Measurements from ENCODE around the gene LPIN1. TPM values are rescaled to one million over a fixed set of nuclear protein-coding genes. Genes with fewer than 3 reads are reported as not detected.

LPIN1 gene
- total and polyA plus RNA-seq, 2 of the 8 experiments (the other 6 are each of a cell fraction or from before 2014, with no cell fraction given), result 4.3 to 9.8 TPM

GRCh38 chr2:11850082-11850481, 103.7 kb downstream of the LPIN1 start (continued):
- TF ChIP-seq, protein P1, sequence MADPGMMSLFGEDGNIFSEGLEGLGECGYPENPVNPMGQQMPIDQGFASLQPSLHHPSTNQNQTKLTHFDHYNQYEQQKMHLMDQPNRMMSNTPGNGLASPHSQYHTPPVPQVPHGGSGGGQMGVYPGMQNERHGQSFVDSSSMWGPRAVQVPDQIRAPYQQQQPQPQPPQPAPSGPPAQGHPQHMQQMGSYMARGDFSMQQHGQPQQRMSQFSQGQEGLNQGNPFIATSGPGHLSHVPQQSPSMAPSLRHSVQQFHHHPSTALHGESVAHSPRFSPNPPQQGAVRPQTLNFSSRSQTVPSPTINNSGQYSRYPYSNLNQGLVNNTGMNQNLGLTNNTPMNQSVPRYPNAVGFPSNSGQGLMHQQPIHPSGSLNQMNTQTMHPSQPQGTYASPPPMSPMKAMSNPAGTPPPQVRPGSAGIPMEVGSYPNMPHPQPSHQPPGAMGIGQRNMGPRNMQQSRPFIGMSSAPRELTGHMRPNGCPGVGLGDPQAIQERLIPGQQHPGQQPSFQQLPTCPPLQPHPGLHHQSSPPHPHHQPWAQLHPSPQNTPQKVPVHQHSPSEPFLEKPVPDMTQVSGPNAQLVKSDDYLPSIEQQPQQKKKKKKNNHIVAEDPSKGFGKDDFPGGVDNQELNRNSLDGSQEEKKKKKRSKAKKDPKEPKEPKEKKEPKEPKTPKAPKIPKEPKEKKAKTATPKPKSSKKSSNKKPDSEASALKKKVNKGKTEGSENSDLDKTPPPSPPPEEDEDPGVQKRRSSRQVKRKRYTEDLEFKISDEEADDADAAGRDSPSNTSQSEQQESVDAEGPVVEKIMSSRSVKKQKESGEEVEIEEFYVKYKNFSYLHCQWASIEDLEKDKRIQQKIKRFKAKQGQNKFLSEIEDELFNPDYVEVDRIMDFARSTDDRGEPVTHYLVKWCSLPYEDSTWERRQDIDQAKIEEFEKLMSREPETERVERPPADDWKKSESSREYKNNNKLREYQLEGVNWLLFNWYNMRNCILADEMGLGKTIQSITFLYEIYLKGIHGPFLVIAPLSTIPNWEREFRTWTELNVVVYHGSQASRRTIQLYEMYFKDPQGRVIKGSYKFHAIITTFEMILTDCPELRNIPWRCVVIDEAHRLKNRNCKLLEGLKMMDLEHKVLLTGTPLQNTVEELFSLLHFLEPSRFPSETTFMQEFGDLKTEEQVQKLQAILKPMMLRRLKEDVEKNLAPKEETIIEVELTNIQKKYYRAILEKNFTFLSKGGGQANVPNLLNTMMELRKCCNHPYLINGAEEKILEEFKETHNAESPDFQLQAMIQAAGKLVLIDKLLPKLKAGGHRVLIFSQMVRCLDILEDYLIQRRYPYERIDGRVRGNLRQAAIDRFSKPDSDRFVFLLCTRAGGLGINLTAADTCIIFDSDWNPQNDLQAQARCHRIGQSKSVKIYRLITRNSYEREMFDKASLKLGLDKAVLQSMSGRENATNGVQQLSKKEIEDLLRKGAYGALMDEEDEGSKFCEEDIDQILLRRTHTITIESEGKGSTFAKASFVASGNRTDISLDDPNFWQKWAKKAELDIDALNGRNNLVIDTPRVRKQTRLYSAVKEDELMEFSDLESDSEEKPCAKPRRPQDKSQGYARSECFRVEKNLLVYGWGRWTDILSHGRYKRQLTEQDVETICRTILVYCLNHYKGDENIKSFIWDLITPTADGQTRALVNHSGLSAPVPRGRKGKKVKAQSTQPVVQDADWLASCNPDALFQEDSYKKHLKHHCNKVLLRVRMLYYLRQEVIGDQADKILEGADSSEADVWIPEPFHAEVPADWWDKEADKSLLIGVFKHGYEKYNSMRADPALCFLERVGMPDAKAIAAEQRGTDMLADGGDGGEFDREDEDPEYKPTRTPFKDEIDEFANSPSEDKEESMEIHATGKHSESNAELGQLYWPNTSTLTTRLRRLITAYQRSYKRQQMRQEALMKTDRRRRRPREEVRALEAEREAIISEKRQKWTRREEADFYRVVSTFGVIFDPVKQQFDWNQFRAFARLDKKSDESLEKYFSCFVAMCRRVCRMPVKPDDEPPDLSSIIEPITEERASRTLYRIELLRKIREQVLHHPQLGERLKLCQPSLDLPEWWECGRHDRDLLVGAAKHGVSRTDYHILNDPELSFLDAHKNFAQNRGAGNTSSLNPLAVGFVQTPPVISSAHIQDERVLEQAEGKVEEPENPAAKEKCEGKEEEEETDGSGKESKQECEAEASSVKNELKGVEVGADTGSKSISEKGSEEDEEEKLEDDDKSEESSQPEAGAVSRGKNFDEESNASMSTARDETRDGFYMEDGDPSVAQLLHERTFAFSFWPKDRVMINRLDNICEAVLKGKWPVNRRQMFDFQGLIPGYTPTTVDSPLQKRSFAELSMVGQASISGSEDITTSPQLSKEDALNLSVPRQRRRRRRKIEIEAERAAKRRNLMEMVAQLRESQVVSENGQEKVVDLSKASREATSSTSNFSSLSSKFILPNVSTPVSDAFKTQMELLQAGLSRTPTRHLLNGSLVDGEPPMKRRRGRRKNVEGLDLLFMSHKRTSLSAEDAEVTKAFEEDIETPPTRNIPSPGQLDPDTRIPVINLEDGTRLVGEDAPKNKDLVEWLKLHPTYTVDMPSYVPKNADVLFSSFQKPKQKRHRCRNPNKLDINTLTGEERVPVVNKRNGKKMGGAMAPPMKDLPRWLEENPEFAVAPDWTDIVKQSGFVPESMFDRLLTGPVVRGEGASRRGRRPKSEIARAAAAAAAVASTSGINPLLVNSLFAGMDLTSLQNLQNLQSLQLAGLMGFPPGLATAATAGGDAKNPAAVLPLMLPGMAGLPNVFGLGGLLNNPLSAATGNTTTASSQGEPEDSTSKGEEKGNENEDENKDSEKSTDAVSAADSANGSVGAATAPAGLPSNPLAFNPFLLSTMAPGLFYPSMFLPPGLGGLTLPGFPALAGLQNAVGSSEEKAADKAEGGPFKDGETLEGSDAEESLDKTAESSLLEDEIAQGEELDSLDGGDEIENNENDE (IDR thresholded peaks at IDR 0.05; ENCODE audit: insufficient replicate concordance, low read length), result no peak
- TF ChIP-seq TBP (IDR thresholded peaks at IDR 0.05; ENCODE audit: low read depth, low read length) (no peak), KDM4A (IDR thresholded peaks at IDR 0.05; ENCODE audit: low read depth, low read length, severe bottlenecking) (no peak), BCL11A (IDR thresholded peaks at IDR 0.05; ENCODE audit: low read depth in 2 of 2, low read length in 2 of 2) (no peak), BRCA1 (IDR thresholded peaks at IDR 0.05; ENCODE audit: low read depth, low read length) (no peak), KDM1A (IDR thresholded peaks at IDR 0.05; ENCODE audit: borderline replicate concordance, low read length) (no peak), TCF12 (IDR thresholded peaks at IDR 0.05; ENCODE audit: low read depth, low read length) (no peak)

Data from H1 (cell line).